ENCODE measurements around the gene FHAD1. TPM values are rescaled to one million over a fixed set of nuclear protein-coding genes. Genes with fewer than 3 reads are reported as not detected.

Gene FHAD1
- total RNA-seq, 1 donor from 2014 or later, result not detected

DNA sequence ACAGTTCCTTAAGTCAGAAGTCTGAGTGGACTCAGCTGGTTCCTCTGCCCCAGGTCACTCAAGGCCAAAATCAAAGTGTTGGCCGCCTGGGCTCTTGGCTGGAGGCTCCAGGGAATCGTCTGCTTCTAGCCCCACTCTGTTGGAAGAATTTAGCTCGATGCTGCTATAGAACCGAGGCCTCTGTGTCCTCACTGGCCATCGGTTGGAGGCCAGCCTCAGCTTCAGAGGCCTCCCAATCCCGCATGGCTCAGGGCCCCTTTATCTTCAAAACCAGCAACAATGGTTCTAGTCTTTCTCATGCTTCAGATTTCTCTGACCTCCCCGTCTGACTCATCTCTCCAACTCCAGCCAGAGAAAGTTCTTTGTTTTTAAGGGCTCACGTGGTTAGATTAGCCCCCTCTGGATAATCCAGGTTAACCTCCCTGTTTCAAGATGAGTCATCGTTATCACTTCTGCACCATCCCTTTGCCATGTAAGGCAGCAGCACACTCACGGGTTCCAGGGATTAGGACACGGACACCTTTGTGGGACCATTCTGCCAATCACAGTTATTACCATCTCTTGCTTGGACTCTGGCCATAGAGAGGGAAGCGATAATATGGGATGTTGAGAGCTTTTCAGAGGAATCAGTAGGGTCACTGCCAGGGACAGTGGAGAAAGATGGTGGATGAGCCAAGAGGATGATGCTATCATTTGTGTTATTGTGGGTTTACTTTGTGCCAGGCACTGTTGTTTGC lies 13.6 kb downstream of the FHAD1 start:
- intact Hi-C loops (cut with micrococcal nuclease), result loop anchor here (5.0 kb wide), 1 partner anchor 38 kb away; no protein-coding TSS in a partner anchor
- no peak overlapping the region for H3K27ac Mint-ChIP-seq
- peaks cover 38% of the 10 kb centered on the region for H3K27me3 Mint-ChIP-seq (ENCODE audit: low read depth)
- no peak for DNase-seq (ENCODE audit: low spot score)
- H3K36me3 Mint-ChIP-seq (ENCODE audit: low read depth), result no peaks in the 10 kb centered on the region
- no peak overlapping the region for H3K4me3 Mint-ChIP-seq (ENCODE audit: low read depth)
- no peaks in the 10 kb centered on the region for H3K9me3 Mint-ChIP-seq
- H3K4me1 Mint-ChIP-seq (ENCODE audit: low read depth), result peaks cover 15% of the 10 kb centered on the region

DNA sequence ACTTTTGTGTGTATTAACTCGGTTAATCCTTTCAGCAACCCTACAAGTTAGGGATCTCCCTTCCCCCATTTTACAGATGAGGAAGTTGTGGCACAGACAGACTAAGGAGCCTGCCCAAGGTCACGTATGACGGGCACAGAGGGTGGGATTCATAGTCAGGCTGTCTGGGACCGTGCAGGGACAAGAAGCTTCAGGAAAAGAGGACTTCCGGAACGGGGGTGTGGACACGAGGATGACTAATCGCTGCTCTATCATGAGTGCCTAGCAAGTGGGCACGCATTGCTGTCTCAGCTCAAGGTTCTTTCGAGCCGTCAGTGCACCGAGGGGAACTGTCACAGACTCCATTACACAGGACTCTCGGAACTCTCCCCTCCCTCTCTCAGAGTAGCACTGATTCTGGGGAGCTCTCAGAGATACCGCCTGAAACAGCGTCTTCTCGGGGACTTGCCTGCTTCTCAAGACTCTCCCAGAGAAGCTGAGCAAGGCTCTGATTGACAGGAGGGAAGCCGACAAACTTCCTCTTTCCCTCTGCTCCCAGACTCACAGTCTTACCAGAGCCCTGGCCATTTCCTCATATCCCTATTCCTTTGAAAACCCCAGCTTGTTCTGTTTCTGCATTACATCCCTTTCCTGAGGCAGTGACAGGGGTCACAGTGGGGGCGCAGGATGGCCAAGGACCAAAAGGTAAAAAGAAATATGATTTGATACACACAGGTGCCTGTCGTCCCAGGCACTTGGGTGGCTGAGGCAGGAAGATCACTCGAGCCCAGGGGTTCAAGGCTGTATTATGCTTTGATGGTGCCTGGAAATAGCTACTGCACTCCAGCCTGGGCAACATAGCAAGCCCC lies 14.4 kb downstream of the FHAD1 start:
- Mint-ChIP-seq H3K27ac (no peak overlapping the region), H3K9me3 (no peaks in the 10 kb centered on the region), H3K36me3 (ENCODE audit: low read depth) (no peaks in the 10 kb centered on the region), H3K4me3 (ENCODE audit: low read depth) (peak overlapping the region; percentile 30), H3K27me3 (ENCODE audit: low read depth) (peaks cover 37% of the 10 kb centered on the region), H3K4me1 (ENCODE audit: low read depth) (peaks cover 15% of the 10 kb centered on the region)
- intact Hi-C loops (cut with micrococcal nuclease), result loop anchor here (5.0 kb wide), 1 partner anchor 39 kb away; no protein-coding TSS in a partner anchor
- no peak for DNase-seq (ENCODE audit: low spot score)

DNA sequence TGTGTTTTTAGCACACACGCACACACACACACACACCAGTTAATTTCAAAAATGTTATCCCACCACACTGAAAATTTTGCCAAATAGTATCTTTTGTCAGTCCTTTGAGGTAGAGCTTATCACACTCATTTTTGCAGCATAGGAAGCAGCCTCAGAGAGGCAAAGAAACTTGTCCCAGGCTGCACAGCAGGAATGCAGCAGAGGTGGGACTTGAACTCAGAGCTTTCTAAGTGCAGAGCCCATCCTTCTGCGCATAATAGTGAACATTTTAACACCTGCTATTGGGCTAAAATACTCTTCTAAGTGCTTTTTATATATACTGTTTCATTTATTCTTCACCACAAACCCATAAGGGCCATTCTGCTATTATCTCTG lies 15.0 kb downstream of the FHAD1 start:
- H3K27me3 Mint-ChIP-seq (ENCODE audit: low read depth), result peaks cover 38% of the 10 kb centered on the region
- H3K36me3 Mint-ChIP-seq (ENCODE audit: low read depth), result no peaks in the 10 kb centered on the region
- peaks cover 15% of the 10 kb centered on the region for H3K4me1 Mint-ChIP-seq (ENCODE audit: low read depth)
- no peak for DNase-seq (ENCODE audit: low spot score)
- no peaks in the 10 kb centered on the region for H3K9me3 Mint-ChIP-seq
- intact Hi-C loops (cut with micrococcal nuclease), result loop anchor here (5.0 kb wide), 1 partner anchor 40 kb away; no protein-coding TSS in a partner anchor
- no peak overlapping the region for H3K27ac Mint-ChIP-seq
- H3K4me3 Mint-ChIP-seq (ENCODE audit: low read depth), result no peak overlapping the region

DNA sequence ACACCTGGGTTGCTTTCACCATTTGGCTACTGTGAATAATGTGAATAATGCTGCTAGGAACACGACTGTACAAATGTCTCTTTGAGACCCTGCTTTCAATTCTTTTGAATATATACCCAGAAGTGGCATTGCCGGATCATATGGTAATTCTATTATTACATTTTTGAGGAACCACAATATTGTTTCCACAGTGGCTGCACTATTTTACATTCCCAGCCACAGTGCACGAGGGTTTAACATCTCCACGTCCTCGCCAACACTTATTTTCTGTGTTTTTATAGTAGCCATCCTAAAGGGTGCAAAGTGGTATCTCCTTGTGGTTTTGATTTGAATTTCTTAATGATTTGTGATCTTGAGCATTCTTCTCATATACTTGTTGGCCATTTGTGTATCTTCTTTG lies 15.7 kb downstream of the FHAD1 start:
- intact Hi-C loops (cut with micrococcal nuclease), result loop anchor here (5.0 kb wide), 1 partner anchor 40 kb away; no protein-coding TSS in a partner anchor
- Mint-ChIP-seq H3K36me3 (ENCODE audit: low read depth) (no peaks in the 10 kb centered on the region), H3K9me3 (no peaks in the 10 kb centered on the region), H3K27me3 (ENCODE audit: low read depth) (peaks cover 37% of the 10 kb centered on the region), H3K27ac (no peak overlapping the region), H3K4me1 (ENCODE audit: low read depth) (peaks cover 15% of the 10 kb centered on the region), H3K4me3 (ENCODE audit: low read depth) (no peak overlapping the region)
- no peak for DNase-seq (ENCODE audit: low spot score)

DNA sequence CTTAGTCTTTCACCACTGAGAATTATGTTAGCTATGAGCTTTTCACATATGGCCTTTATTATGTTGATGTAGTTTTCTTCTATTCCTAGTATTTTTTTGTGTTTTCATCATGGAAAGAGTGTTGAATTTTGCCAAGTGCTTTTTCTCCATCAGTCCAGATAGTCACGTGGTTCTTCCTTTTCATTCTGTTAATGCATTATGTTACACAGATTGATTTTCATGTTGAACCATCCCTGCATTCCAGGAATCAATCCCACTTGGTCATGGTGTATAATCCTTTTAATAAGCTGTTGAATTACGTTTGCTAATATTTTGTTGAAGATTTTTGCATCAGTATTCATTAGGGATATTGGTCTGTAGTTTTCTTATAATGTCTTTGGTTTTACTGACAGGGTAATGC lies 17.7 kb downstream of the FHAD1 start:
- Mint-ChIP-seq H3K36me3 (ENCODE audit: low read depth) (no peaks in the 10 kb centered on the region), H3K4me1 (ENCODE audit: low read depth) (peaks cover 15% of the 10 kb centered on the region), H3K27me3 (ENCODE audit: low read depth) (peaks cover 45% of the 10 kb centered on the region), H3K4me3 (ENCODE audit: low read depth) (no peak overlapping the region), H3K27ac (no peak overlapping the region), H3K9me3 (no peaks in the 10 kb centered on the region)
- DNase-seq (ENCODE audit: low spot score), result no peak
- intact Hi-C loops (cut with micrococcal nuclease), result loop anchor here (5.0 kb wide), 1 partner anchor 42 kb away; no protein-coding TSS in a partner anchor

DNA sequence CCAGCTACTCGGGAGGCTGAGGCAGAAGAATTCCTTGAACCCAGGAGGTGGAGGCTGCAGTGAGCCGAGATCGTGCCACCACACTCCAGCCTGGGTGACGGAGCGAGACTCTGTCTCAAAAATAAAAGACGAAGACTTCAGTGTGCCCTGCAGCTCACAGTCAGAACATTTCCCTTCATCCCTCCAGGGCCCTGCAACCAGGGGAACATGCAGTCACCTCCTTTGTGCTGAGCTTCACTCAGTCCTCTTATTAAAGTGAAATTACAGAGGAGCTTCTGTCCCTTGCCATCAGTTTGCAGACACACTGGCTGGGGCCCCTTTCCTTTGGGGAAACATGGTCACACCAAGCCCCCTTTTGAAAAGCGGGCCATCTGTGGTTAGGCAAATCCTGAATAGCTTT lies 24.2 kb downstream of the FHAD1 start:
- H3K9me3 Mint-ChIP-seq, result no peaks in the 10 kb centered on the region
- no peak overlapping the region for H3K4me3 Mint-ChIP-seq (ENCODE audit: low read depth)
- intact Hi-C loops (cut with micrococcal nuclease), result loop anchor here (10.0 kb wide), 1 partner anchor 116 kb away; the partner anchor contains the start of gene TMEM51
- no peak for DNase-seq (ENCODE audit: low spot score)
- H3K27me3 Mint-ChIP-seq (ENCODE audit: low read depth), result peaks cover 34% of the 10 kb centered on the region
- H3K4me1 Mint-ChIP-seq (ENCODE audit: low read depth), result no peaks in the 10 kb centered on the region
- no peak overlapping the region for H3K27ac Mint-ChIP-seq
- H3K36me3 Mint-ChIP-seq (ENCODE audit: low read depth), result no peaks in the 10 kb centered on the region

DNA sequence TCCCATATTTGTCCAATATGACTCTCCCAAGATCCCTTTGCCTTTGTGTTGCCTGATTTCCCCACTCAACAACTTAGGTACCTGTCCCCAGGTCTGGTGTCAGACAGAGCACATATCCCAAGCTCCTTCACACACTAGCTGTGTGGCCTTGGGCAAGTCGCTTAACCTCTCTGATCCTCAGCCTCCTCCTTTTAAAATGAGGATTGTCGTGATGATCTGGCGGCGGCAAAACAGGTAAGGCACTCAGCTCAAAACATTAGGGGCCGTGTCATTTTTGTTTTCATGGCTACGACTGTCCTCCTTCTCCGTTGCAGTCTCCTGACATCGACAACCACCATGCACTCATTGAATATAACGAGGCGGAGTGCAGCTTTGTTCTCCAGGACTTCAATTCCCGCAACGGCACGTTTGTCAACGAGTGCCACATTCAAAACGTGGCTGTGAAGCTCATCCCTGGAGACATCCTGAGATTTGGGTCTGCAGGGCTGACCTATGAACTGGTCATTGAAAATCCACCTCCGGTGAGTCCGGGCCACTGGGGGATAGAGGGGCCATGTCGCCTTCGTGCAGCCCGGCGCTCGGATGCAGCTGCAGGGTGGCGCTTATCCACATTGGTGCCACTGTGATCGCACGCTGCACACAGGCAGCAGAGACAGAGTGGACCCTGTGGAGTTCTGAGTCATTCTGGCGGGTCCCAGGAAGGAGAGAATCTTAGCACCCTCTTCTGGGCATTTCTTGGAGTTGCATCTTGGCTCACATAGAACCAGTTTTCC lies 25.2 kb downstream of the FHAD1 start:
- no peak overlapping the region for H3K4me3 Mint-ChIP-seq (ENCODE audit: low read depth)
- H3K36me3 Mint-ChIP-seq (ENCODE audit: low read depth), result no peaks in the 10 kb centered on the region
- no peaks in the 10 kb centered on the region for H3K9me3 Mint-ChIP-seq
- DNase-seq (ENCODE audit: low spot score), result no peak
- H3K27ac Mint-ChIP-seq, result no peak overlapping the region
- intact Hi-C loops (cut with micrococcal nuclease), result loop anchor here (1.0 to 10.0 kb wide), 4 partner anchors 18 to 144 kb away; partner anchors contain the start of gene TMEM51
- H3K27me3 Mint-ChIP-seq (ENCODE audit: low read depth), result peaks cover 29% of the 10 kb centered on the region
- no peaks in the 10 kb centered on the region for H3K4me1 Mint-ChIP-seq (ENCODE audit: low read depth)

DNA sequence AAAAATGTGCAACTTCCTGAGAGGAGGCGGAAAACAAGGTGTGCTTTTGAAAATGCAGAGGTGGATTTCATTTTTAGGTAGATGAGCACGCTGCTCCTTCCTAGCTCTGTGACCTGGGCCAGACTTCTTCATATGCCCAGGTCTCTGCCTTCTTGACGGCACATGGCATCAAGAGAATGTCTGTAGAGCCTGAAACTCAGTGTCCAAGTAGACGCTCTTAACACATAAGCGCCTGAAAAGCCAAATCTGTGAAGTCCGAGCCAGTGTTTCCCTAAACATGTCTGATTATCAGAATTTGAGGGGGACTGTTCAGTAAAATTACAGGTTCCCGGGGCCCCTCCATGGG lies 25.7 kb downstream of the FHAD1 start:
- no peaks in the 10 kb centered on the region for H3K9me3 Mint-ChIP-seq
- no peak for DNase-seq (ENCODE audit: low spot score)
- H3K36me3 Mint-ChIP-seq (ENCODE audit: low read depth), result no peaks in the 10 kb centered on the region
- no peaks in the 10 kb centered on the region for H3K4me1 Mint-ChIP-seq (ENCODE audit: low read depth)
- peaks cover 28% of the 10 kb centered on the region for H3K27me3 Mint-ChIP-seq (ENCODE audit: low read depth)
- H3K27ac Mint-ChIP-seq, result no peak overlapping the region
- H3K4me3 Mint-ChIP-seq (ENCODE audit: low read depth), result no peak overlapping the region
- intact Hi-C loops (cut with micrococcal nuclease), result loop anchor here (1.0 to 10.0 kb wide), 4 partner anchors 18 to 144 kb away; partner anchors contain the start of gene TMEM51

DNA sequence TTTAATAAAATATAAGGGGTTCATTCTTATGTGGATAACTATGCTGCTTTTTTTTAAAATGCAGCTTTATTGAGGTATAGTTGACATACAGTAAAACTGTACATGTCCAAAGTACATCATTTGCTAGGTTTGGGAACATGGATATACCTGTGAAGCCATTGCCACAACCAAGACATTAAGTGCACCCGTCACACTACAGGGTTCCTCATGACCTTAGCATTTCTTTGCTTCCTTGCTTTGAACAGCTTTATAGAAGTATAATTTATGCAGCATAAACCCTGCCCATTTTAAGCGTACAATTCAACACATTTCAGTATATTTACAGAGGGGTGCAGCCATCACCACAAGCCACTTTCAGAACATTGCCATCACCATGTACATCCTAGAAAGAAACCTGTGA lies 26.3 kb downstream of the FHAD1 start:
- H3K4me1 Mint-ChIP-seq (ENCODE audit: low read depth), result no peaks in the 10 kb centered on the region
- intact Hi-C loops (cut with micrococcal nuclease), result loop anchor here (10.0 kb wide), 1 partner anchor 118 kb away; the partner anchor contains the start of gene TMEM51

DNA sequence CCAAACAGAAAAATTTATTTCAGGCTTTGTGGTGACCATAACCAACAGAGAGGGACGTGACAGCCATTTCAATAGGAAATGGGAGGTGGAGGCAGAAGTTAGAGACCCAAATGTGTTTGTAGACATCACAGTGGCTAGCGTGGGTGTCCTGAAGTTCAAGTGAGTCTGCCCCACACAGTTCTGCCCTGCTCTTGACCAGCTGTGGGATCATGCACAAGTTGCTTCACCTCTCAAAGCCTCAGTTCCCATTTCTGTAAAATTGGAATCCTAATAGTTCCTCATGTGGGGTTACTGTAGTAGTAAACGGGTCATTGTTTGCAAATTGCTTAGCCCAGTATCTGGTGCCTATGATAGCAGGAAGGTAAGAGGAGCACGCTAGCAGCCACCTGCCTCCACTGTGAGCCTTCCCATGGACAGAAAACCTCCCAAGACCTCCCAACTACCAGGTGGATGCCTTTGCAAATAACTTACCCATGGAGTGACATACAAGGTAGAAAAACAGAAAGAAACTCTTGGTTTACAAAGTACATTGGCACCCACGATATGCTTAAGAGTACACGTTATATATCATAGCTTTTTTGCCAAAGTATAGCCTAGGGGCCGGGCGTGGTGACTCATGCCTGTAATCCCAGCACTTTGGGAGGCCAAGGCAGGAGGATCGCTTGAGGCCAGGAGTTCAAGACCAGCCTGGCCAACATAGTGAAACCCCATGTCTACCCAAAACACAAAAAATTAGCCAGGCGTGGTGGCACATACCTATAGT lies 29.1 kb downstream of the FHAD1 start:
- H3K27ac Mint-ChIP-seq, result no peak overlapping the region

More for the DNA sequence above, 26.3 kb downstream of the FHAD1 start:
- Mint-ChIP-seq H3K27me3 (ENCODE audit: low read depth) (peaks cover 28% of the 10 kb centered on the region), H3K9me3 (no peaks in the 10 kb centered on the region), H3K4me3 (ENCODE audit: low read depth) (no peak overlapping the region), H3K27ac (no peak overlapping the region), H3K36me3 (ENCODE audit: low read depth) (no peaks in the 10 kb centered on the region)
- no peak for DNase-seq (ENCODE audit: low spot score)

DNA sequence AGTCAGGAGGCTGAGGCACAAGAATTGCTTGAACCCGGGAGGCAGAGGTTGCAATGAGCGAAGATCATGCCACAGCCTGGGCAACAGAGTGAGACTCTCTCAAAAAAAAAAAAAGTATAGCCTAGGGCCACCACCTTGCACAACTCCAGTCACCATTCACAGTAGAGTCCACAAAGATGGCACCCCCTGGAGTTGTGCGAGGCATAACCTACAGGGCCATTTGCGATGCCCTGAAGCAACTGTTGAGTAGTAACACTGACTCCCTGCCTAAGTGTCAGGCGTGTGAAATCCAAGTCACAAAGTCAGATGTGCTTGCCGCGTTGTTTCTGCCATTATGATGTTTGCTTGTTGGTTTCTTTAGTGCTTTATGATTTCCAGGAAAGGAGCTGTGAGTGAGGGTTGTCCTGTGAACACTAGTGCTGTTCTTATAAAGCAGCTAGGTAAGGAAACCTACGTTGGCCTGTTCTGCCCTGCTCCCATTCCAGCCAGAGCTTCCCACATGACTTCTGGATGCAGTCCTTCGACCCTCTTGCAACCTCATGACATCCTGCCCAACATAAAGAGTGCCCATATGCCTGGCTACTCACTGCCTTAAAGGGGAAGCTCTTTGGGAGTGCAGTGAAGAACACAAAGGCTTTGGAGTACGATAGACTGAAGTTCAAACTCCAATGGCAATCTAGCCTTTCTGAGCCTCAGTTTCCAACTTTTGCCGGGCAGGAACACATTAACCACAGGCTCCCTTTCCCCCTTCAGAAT lies 29.8 kb downstream of the FHAD1 start:
- intact Hi-C loops (cut with micrococcal nuclease), result loop anchor here (10.0 kb wide), 1 partner anchor 122 kb away; the partner anchor contains the start of gene TMEM51
- Mint-ChIP-seq H3K36me3 (ENCODE audit: low read depth) (no peaks in the 10 kb centered on the region), H3K4me3 (ENCODE audit: low read depth) (no peak overlapping the region), H3K9me3 (no peaks in the 10 kb centered on the region), H3K27me3 (ENCODE audit: low read depth) (peaks cover 21% of the 10 kb centered on the region), H3K4me1 (ENCODE audit: low read depth) (no peaks in the 10 kb centered on the region), H3K27ac (no peak overlapping the region)
- no peak for DNase-seq (ENCODE audit: low spot score)

More for the DNA sequence above, 29.1 kb downstream of the FHAD1 start:
- Mint-ChIP-seq H3K36me3 (ENCODE audit: low read depth) (no peaks in the 10 kb centered on the region), H3K27me3 (ENCODE audit: low read depth) (peaks cover 18% of the 10 kb centered on the region), H3K9me3 (no peaks in the 10 kb centered on the region), H3K4me1 (ENCODE audit: low read depth) (no peaks in the 10 kb centered on the region), H3K4me3 (ENCODE audit: low read depth) (no peak overlapping the region)
- DNase-seq (ENCODE audit: low spot score), result no peak
- intact Hi-C loops (cut with micrococcal nuclease), result loop anchor here (10.0 kb wide), 1 partner anchor 121 kb away; the partner anchor contains the start of gene TMEM51
